ENCODE measurements around the gene SYF2.
A peak's percentile ranks its signal among the peaks of the same experiment; 100 is the strongest.

Gene SYF2

GRCh38 chr1:25208561-25209222, 23.6 kb downstream of the SYF2 start:
- Histone ChIP-seq H3K27me3 (replicated peaks) (no peaks in the 10 kb centered on the region), H3K27ac (no peak overlapping the region), H3K4me3 (ENCODE audit: low read depth, low read length) (no peak overlapping the region), H3K36me3 (replicated peaks) (no peaks in the 10 kb centered on the region)
- TF ChIP-seq CTCF (IDR thresholded peaks at IDR 0.05; ENCODE audit: low read depth, low read length, missing control alignments), result no peak
- in situ Hi-C loops (cut with HindIII; ENCODE audit: low pct_ligation_motif_present, low sequenced_read_pairs), result no loop called here
- DNase-seq, result no peak

- no peaks in the 10 kb centered on the region for H3K36me3 ChIP-seq (replicated peaks)
- no peaks in the 10 kb centered on the region for H3K27me3 ChIP-seq (replicated peaks)
- in situ Hi-C loops (cut with HindIII; ENCODE audit: low pct_ligation_motif_present, low sequenced_read_pairs), result no loop called here
Measured at GRCh38 chr1:25208092-25208491, 24.2 kb downstream of the SYF2 start.

GRCh38 chr1:25206201-25206600, 26.1 kb downstream of the SYF2 start:
- no peak for TF ChIP-seq CTCF (IDR thresholded peaks at IDR 0.05; ENCODE audit: low read depth, low read length, missing control alignments)
- in situ Hi-C loops (cut with HindIII; ENCODE audit: low pct_ligation_motif_present, low sequenced_read_pairs), result no loop called here
- no peak overlapping the region for H3K27ac ChIP-seq
- H3K27me3 ChIP-seq (replicated peaks), result no peaks in the 10 kb centered on the region
- DNase-seq, result no peak
- no peak overlapping the region for H3K4me3 ChIP-seq (ENCODE audit: low read depth, low read length)
- no peaks in the 10 kb centered on the region for H3K36me3 ChIP-seq (replicated peaks)

More at GRCh38 chr1:25208092-25208491, 24.2 kb downstream of the SYF2 start:
- no peak overlapping the region for H3K4me3 ChIP-seq (ENCODE audit: low read depth, low read length)
- H3K27ac ChIP-seq, result no peak overlapping the region
- no peak for TF ChIP-seq CTCF (IDR thresholded peaks at IDR 0.05; ENCODE audit: low read depth, low read length, missing control alignments)
- DNase-seq, result no peak

DNA sequence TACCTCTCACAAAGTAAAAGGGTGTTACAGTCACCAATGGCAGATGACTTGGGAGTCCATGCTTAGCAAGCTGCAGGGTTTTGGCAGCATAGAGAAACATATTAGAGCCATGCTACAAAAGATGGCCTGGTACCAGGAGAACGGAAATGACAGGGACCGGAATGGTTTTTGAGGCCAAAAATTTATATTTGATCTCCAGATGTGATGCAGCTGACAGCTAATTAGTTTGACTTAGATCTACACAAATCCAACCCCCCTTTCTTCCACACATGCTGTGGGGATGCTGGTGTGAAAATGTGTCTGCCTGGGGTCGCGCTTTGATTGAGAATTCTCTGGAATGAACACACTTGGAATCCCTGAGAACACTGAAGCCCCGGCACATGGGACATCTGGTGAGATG, 26.5 kb downstream of the SYF2 start:
- Histone ChIP-seq H3K27me3 (replicated peaks) (no peaks in the 10 kb centered on the region), H3K4me3 (ENCODE audit: low read depth, low read length) (no peak overlapping the region), H3K36me3 (replicated peaks) (no peaks in the 10 kb centered on the region), H3K27ac (no peak overlapping the region)
- in situ Hi-C loops (cut with HindIII; ENCODE audit: low pct_ligation_motif_present, low sequenced_read_pairs), result no loop called here
- no peak for TF ChIP-seq CTCF (IDR thresholded peaks at IDR 0.05; ENCODE audit: low read depth, low read length, missing control alignments)
- DNase-seq, result no peak

DNA sequence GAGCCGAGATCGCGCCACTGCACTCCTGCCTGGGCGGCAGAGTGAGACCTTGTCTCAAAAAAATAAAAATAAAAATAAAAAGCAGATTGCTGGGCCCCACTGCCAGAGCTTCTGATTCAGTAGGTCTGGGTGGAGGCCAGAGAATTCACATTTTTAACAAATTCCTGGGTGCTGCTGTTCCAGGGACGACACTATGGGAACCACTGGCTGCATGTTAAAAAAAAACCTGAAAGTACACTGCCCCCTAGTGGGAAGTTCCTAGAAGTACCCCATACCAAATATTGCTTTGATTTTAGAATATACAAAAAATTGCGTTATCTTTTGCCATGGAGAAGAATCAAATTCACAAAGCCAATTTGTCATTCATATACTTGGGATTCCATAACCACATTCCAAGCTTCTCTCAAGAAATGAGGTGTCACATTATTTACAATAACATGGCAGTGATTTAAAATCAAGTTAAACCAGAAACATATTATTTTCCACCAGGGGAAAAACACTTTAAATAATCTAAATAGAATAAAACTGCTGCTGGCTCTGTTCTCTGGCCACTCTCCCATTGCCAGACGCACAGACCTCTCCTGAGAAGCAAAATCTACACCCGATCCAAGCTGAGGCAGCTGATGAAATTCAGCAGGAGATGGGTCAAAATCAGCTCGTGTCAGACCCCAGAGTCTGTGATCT, 27.4 kb downstream of the SYF2 start:
- Histone ChIP-seq H3K4me3 (ENCODE audit: low read depth, low read length) (no peak overlapping the region), H3K27ac (no peak overlapping the region), H3K36me3 (replicated peaks) (no peaks in the 10 kb centered on the region), H3K27me3 (replicated peaks) (no peaks in the 10 kb centered on the region)
- DNase-seq, result peak; percentile 67
- peak; percentile 62 for TF ChIP-seq CTCF (IDR thresholded peaks at IDR 0.05; ENCODE audit: low read depth, low read length, missing control alignments)
- in situ Hi-C loops (cut with HindIII; ENCODE audit: low pct_ligation_motif_present, low sequenced_read_pairs), result no loop called here
